HG03135 (cell line): ENCODE data around the gene ATL2.
A peak's percentile ranks its signal among the peaks of the same experiment; 100 is the strongest.
"Not testable (repeated sequence)": the region's sequence is repeated elsewhere in the genome, so short reads cannot be mapped to it uniquely, and the experiment has no call there.

Experiments used
- ATAC-seq: cut with Tn5 transposase; IDR thresholded peaks from one replicate; pipeline ENCODE4 v1.9.1; 2021; ENCODE audit warnings: mild to moderate bottlenecking, moderate library complexity; ENCODE audit not compliant: unreplicated experiment

ATL2 gene

GRCh38 chr2:38336621-38337020 lies 40.5 kb downstream of the ATL2 start:
- no peak for ATAC-seq

DNA sequence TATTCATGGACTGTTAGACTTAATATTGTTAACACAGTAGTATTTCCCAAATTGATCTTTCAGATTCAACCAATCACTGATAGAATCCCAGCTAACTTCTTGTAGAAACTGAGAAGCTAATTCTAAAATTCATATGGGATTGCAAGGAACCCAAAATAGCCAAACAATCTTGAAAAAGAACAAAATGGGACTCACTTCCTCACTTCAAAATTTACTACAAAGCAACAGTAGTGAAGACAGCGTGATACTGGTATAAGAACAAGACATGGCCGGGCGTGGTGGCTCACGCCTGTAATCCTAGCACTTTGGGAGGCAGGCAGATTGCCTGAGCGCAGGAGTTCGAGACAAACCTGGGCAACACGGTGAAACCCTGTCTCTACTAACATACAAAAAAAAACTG lies 46.3 kb downstream of the ATL2 start:
- no peak for ATAC-seq

DNA sequence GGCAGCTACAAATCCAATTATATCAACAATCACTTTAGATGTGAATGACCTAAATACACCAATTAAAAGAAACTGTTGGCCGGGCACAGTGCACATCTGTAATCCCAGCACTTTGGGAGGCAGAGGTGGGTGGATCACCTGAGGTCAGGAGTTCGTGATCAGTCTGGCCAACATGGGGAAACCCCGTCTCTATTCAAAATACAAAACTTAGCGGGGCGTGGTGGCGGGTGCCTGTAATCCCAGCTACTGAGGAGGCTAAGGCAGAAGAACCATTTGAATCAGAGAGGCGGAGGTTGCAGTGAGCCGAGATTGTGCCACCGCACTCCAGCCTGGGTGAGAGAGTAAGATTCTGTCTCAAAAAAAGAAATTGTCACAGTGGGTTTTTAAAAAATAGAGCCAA lies 49.5 kb downstream of the ATL2 start:
- ATAC-seq = no peak

GRCh38 chr2:38323623-38324022 lies 53.5 kb downstream of the ATL2 start:
- ATAC-seq = no peak

GRCh38 chr2:38322224-38322914 lies 54.7 kb downstream of the ATL2 start:
- no peak for ATAC-seq

- ATAC-seq = not testable (repeated sequence)
These were observed 57.8 kb downstream of the ATL2 start for GRCh38 chr2:38319240-38319639.

DNA sequence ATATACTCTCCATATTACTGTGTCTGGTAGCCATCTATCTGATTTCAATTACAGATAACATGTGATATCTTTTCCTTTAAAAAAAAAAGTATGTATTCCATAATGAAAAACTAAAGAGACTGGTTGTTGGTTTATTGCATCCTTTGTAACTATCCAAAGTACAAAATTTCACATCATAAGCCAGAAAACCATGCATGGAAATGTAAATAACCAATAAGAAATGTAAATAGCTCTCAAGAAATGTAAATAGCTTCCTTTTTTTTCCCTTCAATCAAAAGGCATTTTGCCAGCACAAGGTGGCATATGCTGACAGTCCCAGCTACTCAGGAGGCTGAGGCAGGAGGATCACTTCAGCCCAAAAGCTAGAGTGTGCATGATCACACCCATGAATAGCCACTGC lies 59.3 kb downstream of the ATL2 start:
- no peak for ATAC-seq

DNA sequence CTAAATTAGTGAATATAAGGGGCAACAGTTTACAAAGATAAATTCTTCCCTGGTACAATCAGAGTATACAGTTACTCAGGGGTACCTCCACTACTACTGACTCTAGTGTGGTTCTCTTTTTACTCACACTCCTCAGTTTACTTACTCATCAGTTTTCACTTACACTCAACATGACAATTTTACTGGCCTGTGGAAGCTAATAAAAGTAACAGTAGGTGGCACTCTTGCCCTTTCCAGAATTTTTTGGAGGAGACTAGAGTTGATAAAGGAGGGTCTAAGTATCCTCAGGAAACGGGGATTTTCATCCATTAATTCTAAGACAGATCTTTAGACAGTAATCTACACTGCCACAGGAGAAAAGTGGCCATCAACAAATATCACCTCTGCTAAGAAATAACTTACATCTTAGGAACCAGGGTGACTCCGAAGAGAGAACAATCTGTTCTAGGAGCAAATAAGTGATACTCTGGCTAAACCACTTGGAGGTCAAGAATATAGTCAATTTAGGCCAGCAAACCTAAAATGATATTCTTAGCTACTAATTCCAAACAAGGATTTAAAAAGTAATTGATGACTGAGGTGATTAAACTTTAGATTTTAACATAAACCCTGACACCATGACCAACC lies 61.3 kb downstream of the ATL2 start:
- ATAC-seq = no peak

DNA sequence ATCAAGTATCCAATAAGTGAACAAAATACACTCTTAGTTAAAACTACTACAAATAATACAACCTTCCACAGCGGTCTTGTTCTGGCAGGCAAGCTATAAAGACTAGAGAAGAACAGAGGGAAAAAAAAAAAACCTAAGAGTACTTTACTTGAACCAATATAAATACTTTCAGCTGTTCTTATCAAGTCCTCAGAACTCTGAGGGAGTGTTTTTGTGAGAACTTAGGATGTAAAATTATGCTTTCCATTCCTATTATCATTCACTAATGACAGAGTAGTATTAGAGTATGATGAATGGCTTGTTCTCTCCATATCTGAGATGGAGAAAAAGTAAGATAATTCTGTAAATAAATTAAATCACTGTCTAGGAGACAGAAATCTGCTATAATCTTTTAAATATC lies 68.3 kb downstream of the ATL2 start:
- ATAC-seq = no peak

- peak; percentile 42 for ATAC-seq
These were observed 74.9 kb downstream of the ATL2 start for GRCh38 chr2:38301969-38302702.

GRCh38 chr2:38301340-38301968 lies 75.6 kb downstream of the ATL2 start:
- peak; percentile 57 for ATAC-seq

DNA sequence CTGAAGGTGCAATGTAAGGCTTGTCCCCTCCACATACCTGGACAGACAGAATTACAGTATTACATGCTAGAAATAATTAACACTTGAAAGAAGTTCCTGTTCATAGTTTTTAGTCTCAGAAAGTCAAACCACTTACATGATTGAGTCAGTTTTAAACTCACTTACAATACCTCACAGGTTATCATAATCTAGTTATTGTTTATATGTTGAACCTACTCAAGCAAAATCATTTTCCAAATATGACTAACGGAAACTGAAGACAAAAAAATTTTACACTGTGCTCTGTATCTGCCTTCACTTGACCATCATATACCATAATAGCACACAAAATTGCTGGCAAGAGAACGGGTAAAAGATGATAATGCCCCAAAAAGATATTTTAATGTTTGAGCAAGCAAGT lies 78.5 kb downstream of the ATL2 start:
- no peak for ATAC-seq

DNA sequence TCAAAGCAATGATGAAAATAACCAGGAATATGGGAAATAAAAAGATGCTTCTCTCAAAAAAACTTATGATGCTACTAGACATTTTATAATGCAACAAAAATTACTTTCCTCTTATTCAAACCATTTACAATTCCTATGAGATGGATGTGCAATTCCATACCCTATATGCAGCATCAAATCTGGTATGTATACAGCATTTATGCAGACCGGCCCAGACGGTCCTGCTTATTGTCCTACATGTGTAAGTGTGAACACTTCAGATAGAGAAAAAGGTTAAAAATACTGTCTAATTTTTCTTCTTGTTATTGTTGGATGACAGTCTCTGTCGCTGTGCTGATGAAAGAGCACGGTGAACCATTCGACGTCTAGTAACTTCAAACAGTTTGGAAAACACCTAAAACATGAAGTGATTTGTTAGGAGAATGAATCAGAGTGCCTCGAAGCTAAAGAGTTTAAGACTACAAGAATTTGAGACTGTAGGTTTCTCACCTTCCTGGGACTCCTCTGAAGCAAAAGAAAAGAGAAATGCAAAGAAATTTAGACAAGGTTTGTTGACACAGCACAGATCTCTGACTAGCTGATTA lies 80.8 kb downstream of the ATL2 start:
- ATAC-seq = no peak

GRCh38 chr2:38294597-38294996 lies 82.5 kb downstream of the ATL2 start:
- no peak for ATAC-seq

DNA sequence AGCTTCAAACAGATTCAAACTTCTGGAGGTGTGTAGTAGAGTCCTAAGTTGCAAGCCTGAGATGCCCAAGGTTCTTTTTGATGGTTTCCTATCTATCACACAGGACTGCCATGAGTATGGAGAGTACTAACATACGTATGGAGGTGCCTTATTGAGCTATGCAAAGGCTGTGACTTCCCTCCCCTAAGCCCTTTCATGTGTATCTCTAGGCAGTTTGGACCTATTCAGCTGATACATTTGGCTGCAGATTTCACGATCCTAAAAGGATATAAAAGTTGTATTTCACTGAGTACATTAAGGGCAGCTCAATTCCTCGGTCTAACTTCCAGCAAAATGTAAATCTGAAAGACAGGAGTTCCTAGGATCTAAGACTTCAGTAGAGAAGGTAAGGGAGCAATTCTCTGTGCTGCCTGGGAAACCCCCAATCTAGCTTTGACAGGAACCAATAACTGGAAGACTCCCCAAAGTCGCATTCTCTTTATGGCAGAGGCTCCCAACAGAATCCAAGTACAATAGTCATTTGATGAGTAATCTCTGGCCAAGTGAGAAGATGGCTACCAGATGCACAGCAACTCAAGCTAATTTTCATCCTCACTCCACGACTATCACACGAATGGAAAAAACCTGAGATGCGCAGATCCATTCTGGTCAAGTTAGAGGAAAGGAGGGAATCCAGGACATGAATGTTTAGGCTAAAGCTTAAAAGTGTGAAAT lies 83.8 kb downstream of the ATL2 start:
- ATAC-seq = no peak

- no peak for ATAC-seq
These were observed 86.7 kb downstream of the ATL2 start for GRCh38 chr2:38290332-38290731.

GRCh38 chr2:38284971-38285370 lies 92.1 kb downstream of the ATL2 start:
- no peak for ATAC-seq

- ATAC-seq = no peak
These were observed 95.9 kb downstream of the ATL2 start for GRCh38 chr2:38281095-38281742.

GRCh38 chr2:38279201-38279600 lies 97.9 kb downstream of the ATL2 start:
- no peak for ATAC-seq

- not testable (repeated sequence) for ATAC-seq
These were observed 99.0 kb downstream of the ATL2 start for GRCh38 chr2:38278117-38278438.
